Heart right ventricle (tissue), 16 donors: ENCODE results near the gene CD22. TPM values are rescaled to one million over a fixed set of nuclear protein-coding genes. Genes with fewer than 3 reads are reported as not detected.
A peak's percentile ranks its signal among the peaks of the same experiment; 100 is the strongest.

ENCODE experiments used
- ATAC-seq, 8 donors: fragments of 200-7000 bp; cut with Tn5 transposase; one replicate each; pipeline ENCODE4 v1.9.1; 2020; ENCODE audit warnings: mild to moderate bottlenecking in 8 of 8, moderate library complexity in 8 of 8, moderate number of reproducible peaks in 1 of 8
- DNase-seq, 2 donors: peaks; one replicate each; pipeline ENCODE4 v3.0.0-alpha.2; 2020
- H3K27ac ChIP-seq, 10 donors: fragments of 200-600 bp; sonication (generic) in 2 of 10; one replicate each; pipeline versions ENCODE4 v1.5.0 to v1.8.0; 2020 to 2022; ENCODE audit warnings: mild to moderate bottlenecking in 3 of 10
- H3K27me3 ChIP-seq, 7 donors: fragments of 200-600 bp; one replicate each; pipeline ENCODE4 v1.8.0; 2021 to 2022; ENCODE audit warnings: mild to moderate bottlenecking in 2 of 7
- H3K36me3 ChIP-seq, 9 donors: fragments of 200-600 bp; sonication (generic) in 1 of 9; one replicate each; pipeline versions ENCODE4 v1.5.0 to v1.8.0; 2020 to 2022; ENCODE audit warnings: mild to moderate bottlenecking in 2 of 9
- H3K4me1 ChIP-seq, 9 donors: fragments of 200-600 bp; sonication (generic) in 1 of 9; one replicate each; pipeline versions ENCODE4 v1.5.0 to v1.8.0; 2020 to 2022; ENCODE audit warnings: mild to moderate bottlenecking in 4 of 9
- H3K4me3 ChIP-seq, 10 donors: fragments of 200-600 bp; sonication (generic) in 2 of 10; one replicate each; pipeline versions ENCODE4 v1.5.0 to v1.8.0; 2020 to 2022; ENCODE audit warnings: mild to moderate bottlenecking in 7 of 10, moderate library complexity in 2 of 10
- H3K9me3 ChIP-seq, 11 donors: fragments of 200-600 bp in 10 of 11; sonication (generic) in 2 of 11; one replicate each; pipeline versions ENCODE4 v1.5.0 to v1.8.0; 2013 to 2022; ENCODE audit warnings: mild to moderate bottlenecking in 2 of 11, control low read depth in 1 of 11, moderate library complexity in 1 of 11
- WGBS, 2 donors: extraction: QIAGEN DNeasy Blood & Tissue Kit; methylation state at CpG; one replicate each; pipeline ENCODE4 v1.1.7; 2013; ENCODE audit warnings: inconsistent platforms in 1 of 2; 5-methylcytosine and 5-hydroxymethylcytosine counted together
- intact Hi-C, 10 donors: fragments of 100-400 bp; cut with DNase I; formaldehyde crosslinking; loops; one replicate each; pipeline versions ENCODE4 v1.11.1 to v1.14.2; 2022
- polyA plus RNA-seq, 2 donors: library from polyadenylated mRNA; stranded (reverse); fragments of 200-250 nt; gene quantifications; one replicate each; pipeline ENCODE4 v1.2.3, GENCODE V29; 2013
- total RNA-seq, 10 donors: library from RNA; stranded (reverse); fragmentation: NEBNext Ultra II Directional in 3 of 10; extraction: Animal tissue kit (Norgen Biotek cat#: 25700) in 3 of 10; gene quantifications; one replicate each; pipeline versions ENCODE4 v1.2.1 to v1.2.4, GENCODE V29; 2021 to 2023
- TF ChIP-seq, protein P1 (sequence below), 9 donors: fragments of 200-600 bp; sonication (generic) in 2 of 9; IDR thresholded peaks; one replicate each; pipeline versions ENCODE4 v1.5.0 to v1.8.0; 2021 to 2022; ENCODE audit warnings: antibody characterized with exemption in 9 of 9, mild to moderate bottlenecking in 5 of 9, moderate library complexity in 1 of 9
- donor health status: Arrhythmogenic right ventricular cardiomyopathy.
- donor health status: ischemic (EF 13 %, LVEDD 7.1; RV severe dilation, severe dysfunction).
- donor health status: healthy with polysubstance abuse.
- donor health status: DM: no; HTN: yes; CAD: no.
- donor health status: DM: no; HTN: no; CAD: no.
- donor health status: ischemic (EF 25% LVEDD 6.9; RV normal size, moderate dysfunction).
- donor health status: ischemic (EF 25% LVEDD 5.7; RV mildly dilated, moderate dysfunction).
- donor health status: healthy.
- donor health status: DM: yes; HTN: yes; CAD: no.
- donor health status: Ischemic cardiomyopathy.
- donor health status: ischemic (EF 35%, LVEDD 5.7; RV mildly dilated, moderate dysfunction).
- donor health status: nonischemic (EF 11% LVEDD 7.7; RV severe dilation, severe dysfunction).
- donor health status: DM: yes; HTN: yes; CAD: no.
- donor health status: PGD.
- donor health status: ischemic (EF 29% LVEDD 5.4; RV normal size, mild dysfunction).
- donor health status: nonischemic (EF 23%, LVEDD 6.1; RV moderate dilation, normal function).

The CD22 gene
- total and polyA plus RNA-seq, 12 donors: 0.07 to 1.6 (median 0.38) TPM; not detected in 2

DNA sequence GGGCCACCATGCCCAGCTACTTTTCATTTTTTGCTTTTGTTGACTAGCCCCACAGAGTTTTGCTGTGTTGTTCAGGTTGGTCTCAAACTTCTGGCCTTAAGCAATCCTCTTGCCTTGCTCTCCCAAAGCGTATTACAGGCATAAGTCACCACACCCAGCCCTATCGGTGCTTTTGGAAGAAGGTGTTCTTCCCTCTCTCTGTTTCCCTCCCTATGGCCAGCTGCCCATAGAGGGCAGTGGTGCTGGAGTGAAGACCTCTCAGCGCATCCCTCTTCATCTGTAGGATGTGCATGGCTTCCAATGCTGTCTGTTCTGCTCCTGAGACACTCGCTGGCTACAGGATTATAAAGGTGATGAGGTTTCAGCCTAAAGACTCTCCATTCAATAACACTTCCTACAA, 1.3 kb upstream of the CD22 start:
- no peak for DNase-seq

DNA sequence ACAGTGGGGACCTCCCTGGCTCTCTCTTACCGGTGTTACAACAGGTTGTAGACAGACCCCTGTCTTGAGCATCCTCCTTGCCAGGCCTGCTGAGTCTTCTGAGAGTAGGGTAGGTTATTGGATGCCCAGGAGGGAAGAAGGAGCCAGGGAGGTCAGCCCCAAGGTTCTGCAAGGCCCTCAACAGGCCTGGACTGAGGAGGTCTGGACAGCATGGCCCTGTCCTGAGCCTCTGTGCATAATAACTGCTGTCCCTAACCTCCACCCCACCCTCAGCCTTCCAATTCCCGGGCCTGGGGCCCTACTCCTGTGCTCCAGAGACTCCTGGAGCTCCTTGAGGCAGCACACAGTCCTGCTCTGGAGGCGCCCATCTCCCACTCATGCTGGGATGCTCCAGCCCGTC, 336 bp downstream of the CD22 start:
- TF ChIP-seq, protein P1, sequence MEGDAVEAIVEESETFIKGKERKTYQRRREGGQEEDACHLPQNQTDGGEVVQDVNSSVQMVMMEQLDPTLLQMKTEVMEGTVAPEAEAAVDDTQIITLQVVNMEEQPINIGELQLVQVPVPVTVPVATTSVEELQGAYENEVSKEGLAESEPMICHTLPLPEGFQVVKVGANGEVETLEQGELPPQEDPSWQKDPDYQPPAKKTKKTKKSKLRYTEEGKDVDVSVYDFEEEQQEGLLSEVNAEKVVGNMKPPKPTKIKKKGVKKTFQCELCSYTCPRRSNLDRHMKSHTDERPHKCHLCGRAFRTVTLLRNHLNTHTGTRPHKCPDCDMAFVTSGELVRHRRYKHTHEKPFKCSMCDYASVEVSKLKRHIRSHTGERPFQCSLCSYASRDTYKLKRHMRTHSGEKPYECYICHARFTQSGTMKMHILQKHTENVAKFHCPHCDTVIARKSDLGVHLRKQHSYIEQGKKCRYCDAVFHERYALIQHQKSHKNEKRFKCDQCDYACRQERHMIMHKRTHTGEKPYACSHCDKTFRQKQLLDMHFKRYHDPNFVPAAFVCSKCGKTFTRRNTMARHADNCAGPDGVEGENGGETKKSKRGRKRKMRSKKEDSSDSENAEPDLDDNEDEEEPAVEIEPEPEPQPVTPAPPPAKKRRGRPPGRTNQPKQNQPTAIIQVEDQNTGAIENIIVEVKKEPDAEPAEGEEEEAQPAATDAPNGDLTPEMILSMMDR (IDR thresholded peaks at IDR 0.05): no peak
- H3K9me3 ChIP-seq: no peaks in the 10 kb centered on the region
- intact Hi-C loops: no loop called here
- no peaks in the 10 kb centered on the region for H3K36me3 ChIP-seq
- H3K4me1 ChIP-seq: peaks cover 0 to 6% (median 0%) of the 10 kb centered on the region in 9 donors
- H3K4me3 ChIP-seq: no peak overlapping the region
- H3K27ac ChIP-seq: no peak overlapping the region
- ATAC-seq (no peak), DNase-seq (no peak)
- 82 to 85% methylated on average over 4 of the region's 4 CpGs for WGBS, 2 donors
- H3K27me3 ChIP-seq: peaks cover 0 to 54% (median 37%) of the 10 kb centered on the region in 7 donors

More for the DNA sequence above, 1.3 kb upstream of the CD22 start:
- H3K36me3 ChIP-seq: no peaks in the 10 kb centered on the region
- H3K4me3 ChIP-seq: no peak overlapping the region
- no peak for ATAC-seq
- peaks cover 0 to 10% (median 0%) of the 10 kb centered on the region in 9 donors for H3K4me1 ChIP-seq
- no peak overlapping the region for H3K27ac ChIP-seq
- intact Hi-C loops: no loop called here
- 63 to 66% methylated on average over 4 of the region's 4 CpGs for WGBS, 2 donors
- H3K27me3 ChIP-seq: peaks cover 0 to 38% (median 20%) of the 10 kb centered on the region in 7 donors
- H3K9me3 ChIP-seq: no peaks in the 10 kb centered on the region
- TF ChIP-seq, protein P1 (IDR thresholded peaks at IDR 0.05): peak in 1 of 9 donors; percentile 22

GRCh38 chr19:35330475-35330874, 1.5 kb downstream of the CD22 start:
- ATAC-seq: no peak
- no peak for DNase-seq
- Histone ChIP-seq H3K27me3 (peaks cover 0 to 58% (median 39%) of the 10 kb centered on the region in 7 donors), H3K4me1 (peaks cover 0 to 6% (median 0%) of the 10 kb centered on the region in 9 donors), H3K4me3 (no peak overlapping the region), H3K27ac (no peak overlapping the region), H3K9me3 (no peaks in the 10 kb centered on the region), H3K36me3 (no peaks in the 10 kb centered on the region)
- TF ChIP-seq, protein P1 (IDR thresholded peaks at IDR 0.05): no peak
- 52 to 58% methylated on average over 7 of the region's 7 CpGs for WGBS, 2 donors
- intact Hi-C loops: no loop called here

DNA sequence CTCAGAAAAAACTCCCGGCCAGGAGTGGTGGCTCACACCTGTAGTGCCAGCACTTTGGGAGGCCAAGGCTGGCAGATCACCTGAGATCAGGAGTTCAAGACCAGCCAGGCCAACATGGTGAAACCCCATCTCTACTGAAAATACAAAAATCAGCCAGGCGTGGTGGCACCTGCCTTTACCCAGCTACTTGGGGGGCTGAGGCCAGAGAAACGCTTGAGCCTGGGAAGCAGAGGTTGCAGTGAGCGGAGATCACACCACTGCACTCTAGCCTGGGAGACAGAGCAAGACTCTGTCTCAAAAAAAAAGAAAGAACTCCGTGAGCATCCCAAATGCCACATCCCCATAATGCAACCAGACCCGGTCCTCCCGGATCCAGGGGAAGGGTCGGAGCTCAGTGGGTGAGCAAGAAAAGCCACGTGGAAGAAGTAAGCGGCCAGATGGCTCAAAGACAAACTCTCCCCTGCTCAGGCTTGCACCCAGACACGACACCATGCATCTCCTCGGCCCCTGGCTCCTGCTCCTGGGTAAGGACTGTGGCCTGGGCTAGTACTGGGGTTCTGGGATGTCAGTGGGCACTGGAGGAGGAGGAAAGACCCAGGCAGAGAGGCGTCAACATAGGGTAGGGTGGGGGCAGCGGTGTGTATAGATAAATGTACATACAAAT, 2.7 kb downstream of the CD22 start:
- TF ChIP-seq, protein P1 (IDR thresholded peaks at IDR 0.05): no peak
- no peak for DNase-seq
- intact Hi-C loops: no loop called here
- Histone ChIP-seq H3K27me3 (peaks cover 0 to 58% (median 39%) of the 10 kb centered on the region in 7 donors), H3K27ac (no peak overlapping the region), H3K4me1 (peaks cover 0 to 6% (median 0%) of the 10 kb centered on the region in 9 donors), H3K9me3 (no peaks in the 10 kb centered on the region), H3K4me3 (no peak overlapping the region), H3K36me3 (no peaks in the 10 kb centered on the region)
- whole genome bisulfite sequencing, 2 donors: 87 to 91% methylated on average over 14 of the region's 14 CpGs
- ATAC-seq: no peak
